Chondrocyte (in vitro differentiated cells): Measurements from ENCODE around the gene TSPO2. TPM values are rescaled to one million over a fixed set of nuclear protein-coding genes. Genes with fewer than 3 reads are reported as not detected.
"Not testable (repeated sequence)": the region's sequence is repeated elsewhere in the genome, so short reads cannot be mapped to it uniquely, and the experiment has no call there.

Source experiments
- DNase-seq: peaks from one replicate; pipeline ENCODE4 v3.0.0; 2021; ENCODE audit warnings: mixed read lengths, low spot score
- H3K27ac Mint-ChIP-seq: one replicate; pipeline ENCODE4 v1.8.0; 2021; ENCODE audit warnings: mild to moderate bottlenecking, moderate library complexity, mixed read lengths; ENCODE audit not compliant: unreplicated experiment
- H3K27me3 Mint-ChIP-seq: 2 replicates; pipeline ENCODE4 v1.8.0; 2021; ENCODE audit warnings: low read depth, mixed read lengths
- H3K36me3 Mint-ChIP-seq: 2 replicates; pipeline ENCODE4 v1.8.0; 2021; ENCODE audit warnings: low read depth, mixed read lengths
- H3K4me1 Mint-ChIP-seq: 2 replicates; pipeline ENCODE4 v1.8.0; 2021; ENCODE audit warnings: low read depth, mild to moderate bottlenecking, mixed read lengths
- H3K4me3 Mint-ChIP-seq: one replicate; pipeline ENCODE4 v1.8.0; 2021; ENCODE audit warnings: mild to moderate bottlenecking, moderate library complexity, mixed read lengths; ENCODE audit not compliant: unreplicated experiment
- H3K9me3 Mint-ChIP-seq: 2 replicates; pipeline ENCODE4 v1.8.0; 2021; ENCODE audit warnings: low read depth, mixed read lengths
- CTCF ChIP-seq: fragments of 200-600 bp; sonication (generic); IDR thresholded peaks from 2 replicates; pipeline ENCODE4 v1.5.0; 2021; ENCODE audit warnings: antibody characterized with exemption, mild to moderate bottlenecking, moderate library complexity
- total RNA-seq: library from RNA; stranded (reverse); gene quantifications from 3 replicates; pipeline ENCODE4 v1.2.1, GENCODE V29; 2021

The TSPO2 gene
- total RNA-seq, 1 donor from 2014 or later = not detected

GRCh38 chr6:41009669-41010068, 32.6 kb upstream of the TSPO2 start:
- peaks cover 2% of the 10 kb centered on the region for H3K36me3 Mint-ChIP-seq
- H3K9me3 Mint-ChIP-seq = no peaks in the 10 kb centered on the region
- H3K4me3 Mint-ChIP-seq = no peak overlapping the region
- peaks cover 18% of the 10 kb centered on the region for H3K27me3 Mint-ChIP-seq
- no peaks in the 10 kb centered on the region for H3K4me1 Mint-ChIP-seq
- DNase-seq = no peak
- TF ChIP-seq CTCF = no peak
- H3K27ac Mint-ChIP-seq = no peak overlapping the region

GRCh38 chr6:41011673-41012072, 30.6 kb upstream of the TSPO2 start:
- no peaks in the 10 kb centered on the region for H3K9me3 Mint-ChIP-seq
- no peaks in the 10 kb centered on the region for H3K4me1 Mint-ChIP-seq
- H3K36me3 Mint-ChIP-seq = peaks cover 2% of the 10 kb centered on the region
- H3K27ac Mint-ChIP-seq = no peak overlapping the region
- no peak for TF ChIP-seq CTCF
- no peak overlapping the region for H3K4me3 Mint-ChIP-seq
- DNase-seq = no peak
- H3K27me3 Mint-ChIP-seq = peaks cover 10% of the 10 kb centered on the region

DNA sequence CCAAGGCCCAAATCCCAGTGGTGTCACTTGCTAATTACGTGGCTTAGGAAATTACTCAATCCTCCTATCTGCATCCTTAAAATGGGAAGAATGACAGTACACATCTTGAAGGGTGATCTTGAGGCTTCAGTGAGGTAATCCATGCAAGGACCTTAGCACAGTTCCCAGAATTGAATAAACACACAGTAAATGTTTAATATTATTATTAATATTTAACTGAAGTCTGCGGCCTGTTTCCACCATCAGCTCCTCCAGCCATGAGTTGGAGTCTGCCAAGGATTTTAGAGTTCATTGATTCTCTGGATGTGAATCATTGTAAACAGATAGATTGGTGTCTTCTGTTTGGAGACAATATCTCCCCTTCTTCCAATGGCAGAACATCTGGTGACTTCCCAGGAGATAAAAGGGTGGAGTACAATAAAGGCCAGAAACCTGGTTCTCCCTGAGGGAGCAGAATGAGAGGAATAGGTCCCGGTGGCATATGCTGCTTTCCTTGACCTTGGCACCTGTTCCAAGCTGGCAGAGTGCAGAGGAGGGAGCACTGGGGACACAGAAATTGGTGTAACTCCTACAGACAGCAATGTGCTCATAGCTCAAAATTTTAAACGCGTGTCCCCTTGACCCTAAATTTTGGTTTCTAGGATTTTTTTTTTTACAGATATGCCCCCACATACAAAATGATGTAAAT, 28.7 kb upstream of the TSPO2 start:
- no peak for TF ChIP-seq CTCF
- H3K9me3 Mint-ChIP-seq = no peaks in the 10 kb centered on the region
- no peak overlapping the region for H3K27ac Mint-ChIP-seq
- H3K4me1 Mint-ChIP-seq = no peaks in the 10 kb centered on the region
- peaks cover 12% of the 10 kb centered on the region for H3K27me3 Mint-ChIP-seq
- no peak for DNase-seq
- H3K36me3 Mint-ChIP-seq = peaks cover 3% of the 10 kb centered on the region
- no peak overlapping the region for H3K4me3 Mint-ChIP-seq

GRCh38 chr6:41014780-41015179, 27.5 kb upstream of the TSPO2 start:
- no peak for TF ChIP-seq CTCF
- H3K4me1 Mint-ChIP-seq = no peaks in the 10 kb centered on the region
- H3K4me3 Mint-ChIP-seq = no peak overlapping the region
- no peak overlapping the region for H3K27ac Mint-ChIP-seq
- H3K27me3 Mint-ChIP-seq = peaks cover 8% of the 10 kb centered on the region
- DNase-seq = no peak
- no peaks in the 10 kb centered on the region for H3K9me3 Mint-ChIP-seq
- peaks cover 3% of the 10 kb centered on the region for H3K36me3 Mint-ChIP-seq

GRCh38 chr6:41015860-41016259, 26.4 kb upstream of the TSPO2 start:
- H3K9me3 Mint-ChIP-seq, H3K27me3 Mint-ChIP-seq, H3K4me3 Mint-ChIP-seq, DNase-seq, H3K4me1 Mint-ChIP-seq, H3K36me3 Mint-ChIP-seq, H3K27ac Mint-ChIP-seq: not testable (repeated sequence)

- Mint-ChIP-seq H3K27me3 (peaks cover 4% of the 10 kb centered on the region), H3K4me3 (no peak overlapping the region), H3K4me1 (peaks cover 11% of the 10 kb centered on the region), H3K27ac (no peak overlapping the region), H3K9me3 (peaks cover 7% of the 10 kb centered on the region), H3K36me3 (peaks cover 3% of the 10 kb centered on the region)
- no peak for TF ChIP-seq CTCF
- no peak for DNase-seq
These were observed 24.6 kb upstream of the TSPO2 start for GRCh38 chr6:41017663-41018062.
